Activated CD4-positive, alpha-beta T cell treated with anti-CD3 and anti-CD28 coated beads, Interleukin-2, amount 10 ng/mL, durations not matched to agents 24 days and 14 days (primary cell): ENCODE data around the gene PLA2G6. TPM values are rescaled to one million over a fixed set of nuclear protein-coding genes. Genes with fewer than 3 reads are reported as not detected.

Experiments used
- DNase-seq: peaks from one replicate; pipeline ENCODE4 v3.0.0; 2022
- H3K27ac Mint-ChIP-seq: one replicate; pipeline ENCODE4 v1.8.0; 2022; ENCODE audit warnings: mild to moderate bottlenecking, mixed read lengths
- H3K27me3 Mint-ChIP-seq: one replicate; pipeline ENCODE4 v1.8.0; 2022; ENCODE audit warnings: mixed read lengths
- H3K36me3 Mint-ChIP-seq: one replicate; pipeline ENCODE4 v1.8.0; 2022; ENCODE audit warnings: low read depth, mild to moderate bottlenecking, mixed read lengths
- H3K4me1 Mint-ChIP-seq: one replicate; pipeline ENCODE4 v1.8.0; 2021; ENCODE audit warnings: mixed read lengths
- H3K4me3 Mint-ChIP-seq: one replicate; pipeline ENCODE4 v1.8.0; 2022; ENCODE audit warnings: mild to moderate bottlenecking, moderate library complexity, mixed read lengths
- H3K9me3 Mint-ChIP-seq: one replicate; pipeline ENCODE4 v1.8.0; 2021; ENCODE audit warnings: mixed read lengths
- intact Hi-C: fragments of 100-400 bp; cut with micrococcal nuclease; formaldehyde crosslinking; loops from one replicate; pipeline ENCODE4 v1.15.1; 2023
- total RNA-seq: library from RNA; stranded (reverse); gene quantifications from 2 replicates; pipeline ENCODE4 v1.2.3, GENCODE V29; 2022

Gene PLA2G6, protein sequence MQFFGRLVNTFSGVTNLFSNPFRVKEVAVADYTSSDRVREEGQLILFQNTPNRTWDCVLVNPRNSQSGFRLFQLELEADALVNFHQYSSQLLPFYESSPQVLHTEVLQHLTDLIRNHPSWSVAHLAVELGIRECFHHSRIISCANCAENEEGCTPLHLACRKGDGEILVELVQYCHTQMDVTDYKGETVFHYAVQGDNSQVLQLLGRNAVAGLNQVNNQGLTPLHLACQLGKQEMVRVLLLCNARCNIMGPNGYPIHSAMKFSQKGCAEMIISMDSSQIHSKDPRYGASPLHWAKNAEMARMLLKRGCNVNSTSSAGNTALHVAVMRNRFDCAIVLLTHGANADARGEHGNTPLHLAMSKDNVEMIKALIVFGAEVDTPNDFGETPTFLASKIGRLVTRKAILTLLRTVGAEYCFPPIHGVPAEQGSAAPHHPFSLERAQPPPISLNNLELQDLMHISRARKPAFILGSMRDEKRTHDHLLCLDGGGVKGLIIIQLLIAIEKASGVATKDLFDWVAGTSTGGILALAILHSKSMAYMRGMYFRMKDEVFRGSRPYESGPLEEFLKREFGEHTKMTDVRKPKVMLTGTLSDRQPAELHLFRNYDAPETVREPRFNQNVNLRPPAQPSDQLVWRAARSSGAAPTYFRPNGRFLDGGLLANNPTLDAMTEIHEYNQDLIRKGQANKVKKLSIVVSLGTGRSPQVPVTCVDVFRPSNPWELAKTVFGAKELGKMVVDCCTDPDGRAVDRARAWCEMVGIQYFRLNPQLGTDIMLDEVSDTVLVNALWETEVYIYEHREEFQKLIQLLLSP
- total RNA-seq, result 34.3 and 43.2 TPM in 2 replicates

GRCh38 chr22:38181453-38182200, at the start of gene PLA2G6:
TSS of gene PLA2G6 (minus strand) at chr22:38181830. CDS start at chr22:38169426, 12,404 bp downstream.
- intact Hi-C loops, result loop anchor here (1.0 to 5.0 kb wide), 2 partner anchors 20 to 326 kb away; partner anchors contain the start of genes DDX17 and MAFF
- Mint-ChIP-seq H3K9me3 (no peaks in the 10 kb centered on the region), H3K27me3 (peaks cover 7% of the 10 kb centered on the region), H3K4me3 (peak within 1 kb of the TSS; percentile 98), H3K4me1 (peaks cover 38% of the 10 kb centered on the region), H3K36me3 (no peaks in the 10 kb centered on the region), H3K27ac (peak within 1 kb of the TSS; percentile 98)
- peak; percentile 100 for DNase-seq

GRCh38 chr22:38230916-38231315, 49.3 kb upstream of the PLA2G6 start:
- H3K9me3 Mint-ChIP-seq, result no peaks in the 10 kb centered on the region
- no peak for DNase-seq
- peaks cover 20% of the 10 kb centered on the region for H3K36me3 Mint-ChIP-seq
- intact Hi-C loops, result no loop called here
- H3K27me3 Mint-ChIP-seq, result no peaks in the 10 kb centered on the region
- peaks cover 2% of the 10 kb centered on the region for H3K4me1 Mint-ChIP-seq
- H3K4me3 Mint-ChIP-seq, result no peak overlapping the region
- H3K27ac Mint-ChIP-seq, result no peak overlapping the region

DNA sequence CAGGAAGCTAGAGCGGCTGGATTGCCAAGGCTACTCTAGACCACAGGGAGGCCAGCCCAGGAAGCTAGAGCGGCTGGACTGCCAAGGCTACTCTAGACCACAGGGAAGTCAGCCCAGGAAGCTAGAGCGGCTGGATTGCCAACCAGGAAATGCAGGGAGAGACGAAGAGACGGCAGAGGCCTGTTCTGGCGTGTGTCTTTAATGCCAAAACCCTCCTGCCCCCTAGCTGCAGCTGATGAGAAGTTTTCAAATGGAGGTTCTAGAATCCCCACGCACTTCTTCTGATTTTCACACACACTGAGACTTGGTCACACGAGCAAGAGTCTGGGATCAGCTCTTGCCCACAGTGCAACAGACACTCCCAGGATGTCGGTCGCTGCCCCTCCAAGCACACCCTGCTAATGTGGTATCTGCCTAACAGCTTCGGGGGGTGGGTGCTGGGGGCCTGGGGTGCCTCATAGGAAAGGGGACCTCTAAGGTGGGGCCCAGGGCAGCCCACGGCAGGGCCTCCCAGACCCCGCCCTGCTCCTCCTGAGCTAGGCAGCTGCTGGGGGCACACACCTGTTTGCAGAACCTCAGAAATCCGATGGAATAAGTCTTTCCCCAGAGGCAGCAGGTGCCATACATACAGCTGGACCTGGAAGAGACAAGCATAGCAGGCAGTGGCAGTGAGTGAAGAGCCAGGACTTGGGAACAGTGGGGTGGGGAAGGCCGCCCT, 48.6 kb upstream of the PLA2G6 start:
- peak; percentile 68 for DNase-seq
- no peak overlapping the region for H3K27ac Mint-ChIP-seq

DNA sequence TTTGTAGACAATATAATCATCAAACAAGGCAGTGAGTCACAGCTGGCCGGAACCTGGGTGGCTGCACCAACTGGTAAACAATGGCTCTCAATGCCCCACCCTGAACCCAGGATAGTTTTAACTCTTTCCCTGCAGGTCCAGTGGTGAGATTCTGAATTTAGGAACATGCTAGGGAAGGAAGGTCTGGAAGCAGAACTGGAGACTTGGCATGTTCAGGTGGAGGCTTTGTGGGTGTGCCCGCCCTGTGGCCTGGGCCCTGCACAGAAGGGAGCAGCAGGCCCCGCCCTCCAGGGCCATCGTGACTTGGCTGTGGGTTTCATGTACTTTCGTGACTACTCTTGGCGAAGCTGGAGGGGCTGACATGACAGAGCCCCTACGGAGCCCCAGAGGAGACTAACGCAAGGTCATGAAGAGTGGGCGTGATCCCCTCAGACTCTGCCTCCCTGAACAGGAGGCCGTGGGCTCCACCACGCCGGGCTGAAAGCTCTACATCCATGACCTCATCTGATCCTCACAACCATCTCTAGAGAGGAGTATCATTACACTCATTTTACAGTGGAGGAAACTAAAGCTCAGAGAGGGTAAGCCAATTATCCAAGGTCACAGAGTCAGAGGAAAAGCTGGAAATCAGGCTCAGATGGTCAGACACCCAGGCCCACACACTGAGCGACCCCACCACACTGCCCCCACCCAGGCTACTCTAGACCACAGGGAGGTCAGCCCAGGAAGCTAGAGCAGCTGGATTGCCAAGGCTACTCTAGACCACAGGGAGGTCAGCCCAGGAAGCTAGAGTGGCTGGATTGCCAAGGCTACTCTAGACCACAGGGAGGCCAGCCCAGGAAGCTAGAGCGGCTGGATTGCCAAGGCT, 47.5 kb upstream of the PLA2G6 start:
- intact Hi-C loops, result no loop called here
- Mint-ChIP-seq H3K9me3 (no peaks in the 10 kb centered on the region), H3K4me3 (no peak overlapping the region), H3K4me1 (peaks cover 2% of the 10 kb centered on the region), H3K27ac (no peak overlapping the region), H3K27me3 (no peaks in the 10 kb centered on the region), H3K36me3 (peaks cover 16% of the 10 kb centered on the region)
- DNase-seq, result no peak

More for the DNA sequence above, 48.6 kb upstream of the PLA2G6 start:
- intact Hi-C loops, result no loop called here
- H3K4me1 Mint-ChIP-seq, result peaks cover 2% of the 10 kb centered on the region
- peaks cover 20% of the 10 kb centered on the region for H3K36me3 Mint-ChIP-seq
- no peak overlapping the region for H3K4me3 Mint-ChIP-seq
- no peaks in the 10 kb centered on the region for H3K9me3 Mint-ChIP-seq
- no peaks in the 10 kb centered on the region for H3K27me3 Mint-ChIP-seq

DNA sequence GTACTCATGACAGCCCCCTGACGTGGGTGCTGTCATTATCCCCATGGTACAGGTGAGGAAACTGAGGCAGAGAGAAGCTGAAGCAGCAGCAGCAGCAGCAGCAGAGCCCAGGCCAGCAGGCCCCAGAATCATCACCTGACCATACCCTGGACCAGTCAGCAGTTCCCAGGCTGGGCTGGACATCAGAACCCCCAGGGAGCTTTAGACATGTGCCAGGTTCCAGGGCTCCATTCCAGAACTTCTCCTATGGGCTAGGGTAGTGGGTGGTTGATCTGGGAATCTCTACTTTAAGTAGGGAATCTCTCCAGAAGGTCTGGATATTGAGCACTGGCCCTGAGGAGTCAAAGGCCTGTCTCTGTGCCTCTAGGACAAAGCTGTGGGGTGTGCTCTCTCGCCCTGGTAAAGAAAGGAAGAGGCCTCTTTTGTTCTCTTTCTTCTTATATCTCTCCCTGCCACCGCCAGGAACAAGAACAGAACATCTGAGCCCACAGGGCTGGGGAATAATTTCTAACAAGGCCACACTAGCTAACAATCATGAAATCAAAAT, 46.8 kb upstream of the PLA2G6 start:
- H3K27me3 Mint-ChIP-seq, result no peaks in the 10 kb centered on the region
- DNase-seq, result no peak
- peaks cover 16% of the 10 kb centered on the region for H3K36me3 Mint-ChIP-seq
- H3K4me3 Mint-ChIP-seq, result no peak overlapping the region
- no peak overlapping the region for H3K27ac Mint-ChIP-seq
- H3K9me3 Mint-ChIP-seq, result no peaks in the 10 kb centered on the region
- H3K4me1 Mint-ChIP-seq, result peaks cover 2% of the 10 kb centered on the region
- intact Hi-C loops, result no loop called here

DNA sequence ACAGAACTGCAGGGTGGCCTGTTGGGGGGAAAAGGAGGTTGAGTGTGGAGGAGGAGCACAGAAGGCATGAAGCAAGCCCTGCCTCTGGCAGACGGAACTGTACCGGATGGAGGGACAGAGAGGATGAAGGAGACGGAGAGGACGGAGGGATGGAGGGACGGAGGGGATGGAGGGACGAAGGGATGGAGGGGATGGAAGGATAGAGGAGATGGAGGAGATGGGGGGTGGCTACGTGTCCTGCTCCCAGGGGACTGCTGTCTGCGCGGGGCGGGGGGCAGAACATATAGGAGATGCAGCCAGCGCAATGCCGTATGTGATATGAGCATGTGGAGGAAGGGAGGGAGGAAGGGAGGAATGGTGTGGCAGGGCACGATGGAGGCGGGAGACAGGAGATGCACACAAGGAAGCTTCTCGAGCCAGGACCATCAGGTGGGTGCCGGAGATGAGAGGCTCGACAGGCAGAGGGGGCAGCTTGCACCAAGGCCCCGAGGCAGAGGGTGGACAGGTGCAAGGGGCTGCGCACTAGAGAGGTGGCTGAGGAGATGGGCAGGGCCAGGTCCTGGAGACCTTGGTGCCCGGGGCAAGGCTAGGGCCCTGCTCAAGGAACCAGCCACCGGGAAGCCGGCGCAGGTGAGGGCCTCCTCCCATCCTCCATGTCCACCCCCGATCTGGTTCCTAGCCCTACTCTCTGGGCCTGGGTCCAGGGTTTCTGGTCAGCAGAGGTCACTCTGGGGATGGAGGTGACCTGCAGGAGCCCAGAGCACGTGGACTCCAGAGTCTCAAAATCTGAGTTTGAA, 45.4 kb upstream of the PLA2G6 start:
- intact Hi-C loops, result no loop called here
- peaks cover 16% of the 10 kb centered on the region for H3K36me3 Mint-ChIP-seq
- H3K4me3 Mint-ChIP-seq, result no peak overlapping the region
- no peaks in the 10 kb centered on the region for H3K9me3 Mint-ChIP-seq
- H3K4me1 Mint-ChIP-seq, result peaks cover 2% of the 10 kb centered on the region
- no peak for DNase-seq
- H3K27me3 Mint-ChIP-seq, result no peaks in the 10 kb centered on the region
- H3K27ac Mint-ChIP-seq, result no peak overlapping the region

DNA sequence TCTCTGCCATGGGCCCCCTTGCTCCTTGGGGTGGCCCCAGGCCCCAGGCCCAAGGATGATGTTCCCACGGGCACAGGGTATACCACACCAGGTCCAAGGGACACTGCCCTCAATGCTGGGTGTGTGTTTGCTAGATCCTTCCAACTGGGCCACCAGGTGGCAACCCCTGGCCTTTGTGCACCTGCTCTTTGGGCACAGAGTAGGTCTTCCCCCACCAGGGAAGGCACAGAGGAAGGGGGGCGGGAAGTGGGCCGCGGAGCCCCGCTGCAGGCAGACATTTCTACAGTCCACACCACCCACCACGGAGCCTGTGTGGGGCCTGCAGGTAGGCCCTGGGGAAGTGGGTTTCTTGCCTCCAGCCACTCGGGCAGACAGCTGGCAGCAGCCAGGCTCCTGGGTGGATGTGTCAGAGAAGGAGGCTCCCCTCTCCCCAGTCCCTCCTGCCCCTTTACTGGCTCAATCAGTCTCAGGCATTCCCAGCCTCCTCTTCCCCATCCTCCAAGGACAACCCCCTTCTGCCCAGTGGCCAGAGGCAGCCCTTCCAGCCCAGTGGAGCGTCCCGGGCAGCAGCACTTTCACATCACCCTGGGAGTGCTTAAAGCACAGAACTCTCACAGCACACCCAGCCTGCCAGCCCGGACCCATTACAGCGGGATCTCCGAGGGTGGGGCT, 41.8 kb upstream of the PLA2G6 start:
- no peak for DNase-seq
- Mint-ChIP-seq H3K27ac (no peak overlapping the region), H3K9me3 (no peaks in the 10 kb centered on the region), H3K27me3 (no peaks in the 10 kb centered on the region), H3K4me1 (peaks cover 8% of the 10 kb centered on the region), H3K4me3 (no peak overlapping the region), H3K36me3 (no peaks in the 10 kb centered on the region)
- intact Hi-C loops, result no loop called here

- Mint-ChIP-seq H3K9me3 (no peaks in the 10 kb centered on the region), H3K27ac (no peak overlapping the region), H3K4me1 (peaks cover 12% of the 10 kb centered on the region), H3K27me3 (no peaks in the 10 kb centered on the region), H3K36me3 (no peaks in the 10 kb centered on the region), H3K4me3 (no peak overlapping the region)
- no peak for DNase-seq
- intact Hi-C loops, result no loop called here
These were observed 41.1 kb upstream of the PLA2G6 start for GRCh38 chr22:38222797-38223119.

- intact Hi-C loops, result no loop called here
These were observed 40.5 kb upstream of the PLA2G6 start for GRCh38 chr22:38221908-38222796.

DNA sequence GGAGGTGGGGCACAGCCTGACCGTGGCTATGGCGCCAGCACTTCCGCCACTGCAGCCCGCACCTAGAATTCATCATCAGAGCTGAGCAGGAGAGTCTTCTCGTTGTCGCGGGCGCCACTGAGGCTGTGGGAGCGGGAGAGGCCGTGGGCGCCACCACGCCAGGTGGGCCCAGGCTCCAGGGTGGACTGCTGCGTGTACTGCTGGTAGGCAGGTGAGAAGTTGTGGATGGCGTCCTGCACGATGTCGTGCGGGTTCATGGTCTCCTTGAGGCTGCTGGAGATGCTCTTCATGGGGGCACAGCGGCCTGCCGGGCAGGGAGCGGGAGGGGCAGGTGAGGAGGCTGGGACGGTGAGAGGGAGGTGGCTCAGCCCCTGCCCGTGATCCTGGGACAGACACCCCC, 39.8 kb upstream of the PLA2G6 start:
- Mint-ChIP-seq H3K9me3 (no peaks in the 10 kb centered on the region), H3K27ac (no peak overlapping the region), H3K4me1 (peaks cover 12% of the 10 kb centered on the region), H3K36me3 (peaks cover 2% of the 10 kb centered on the region), H3K27me3 (no peaks in the 10 kb centered on the region), H3K4me3 (no peak overlapping the region)
- intact Hi-C loops, result no loop called here
- no peak for DNase-seq

More at GRCh38 chr22:38221908-38222796, 40.5 kb upstream of the PLA2G6 start:
- H3K36me3 Mint-ChIP-seq, result no peaks in the 10 kb centered on the region
- no peaks in the 10 kb centered on the region for H3K27me3 Mint-ChIP-seq
- peak overlapping the region; percentile 9 for H3K27ac Mint-ChIP-seq
- peaks cover 12% of the 10 kb centered on the region for H3K4me1 Mint-ChIP-seq
- no peaks in the 10 kb centered on the region for H3K9me3 Mint-ChIP-seq
- no peak overlapping the region for H3K4me3 Mint-ChIP-seq
- DNase-seq, result no peak
